HG02798 (cell line): Measurements from ENCODE around the gene ETV3.

Source experiments
- ATAC-seq: cut with Tn5 transposase; IDR thresholded peaks from one replicate; pipeline ENCODE4 v1.9.1; 2021; ENCODE audit warnings: mild to moderate bottlenecking; ENCODE audit not compliant: unreplicated experiment, poor library complexity

The ETV3 gene

GRCh38 chr1:157098519-157098918 lies 39.7 kb downstream of the ETV3 start:
- ATAC-seq = no peak

GRCh38 chr1:157097692-157098091 lies 40.5 kb downstream of the ETV3 start:
- no peak for ATAC-seq

GRCh38 chr1:157096881-157097280 lies 41.3 kb downstream of the ETV3 start:
- ATAC-seq = no peak

GRCh38 chr1:157095551-157095950 lies 42.6 kb downstream of the ETV3 start:
- ATAC-seq = no peak

- ATAC-seq = no peak
Measured at GRCh38 chr1:157095091-157095490, 43.1 kb downstream of the ETV3 start.

GRCh38 chr1:157092831-157093230 lies 45.4 kb downstream of the ETV3 start:
- no peak for ATAC-seq

GRCh38 chr1:157091668-157092273 lies 46.4 kb downstream of the ETV3 start:
- ATAC-seq = no peak

- ATAC-seq = no peak
Measured at GRCh38 chr1:157091186-157091585, 47.0 kb downstream of the ETV3 start.

GRCh38 chr1:157090771-157091170 lies 47.4 kb downstream of the ETV3 start:
- ATAC-seq = no peak

- ATAC-seq = no peak
Measured at GRCh38 chr1:157090196-157090647, 48.0 kb downstream of the ETV3 start.

GRCh38 chr1:157089789-157090188 lies 48.4 kb downstream of the ETV3 start:
- ATAC-seq = no peak

GRCh38 chr1:157088607-157089006 lies 49.6 kb downstream of the ETV3 start:
- ATAC-seq = no peak

- no peak for ATAC-seq
Measured at GRCh38 chr1:157087030-157087429, 51.2 kb downstream of the ETV3 start.

- no peak for ATAC-seq
Measured at GRCh38 chr1:157086299-157086698, 51.9 kb downstream of the ETV3 start.

GRCh38 chr1:157085421-157085820 lies 52.8 kb downstream of the ETV3 start:
- ATAC-seq = no peak

GRCh38 chr1:157084720-157085119 lies 53.5 kb downstream of the ETV3 start:
- ATAC-seq = no peak

GRCh38 chr1:157081707-157082106 lies 56.5 kb downstream of the ETV3 start:
- no peak for ATAC-seq

GRCh38 chr1:157080714-157081113 lies 57.5 kb downstream of the ETV3 start:
- no peak for ATAC-seq

GRCh38 chr1:157077394-157077793 lies 60.8 kb downstream of the ETV3 start:
- ATAC-seq = no peak

- no peak for ATAC-seq
Measured at GRCh38 chr1:157073944-157074685, 64.1 kb downstream of the ETV3 start.
